Loucy (cell line): ENCODE measurements around the gene ANAPC15.
A peak's percentile ranks its signal among the peaks of the same experiment; 100 is the strongest.

ENCODE experiments used
- CTCF ChIP-seq: fragments of 200-600 bp; sonication (generic); conservative IDR thresholded peaks from 2 replicates; pipeline ENCODE4 v1.5.1; 2014; ENCODE audit warnings: mild to moderate bottlenecking, antibody characterized with exemption, low read length
- EZH2phosphoT487 ChIP-seq: fragments of 200-600 bp; IDR thresholded peaks from 2 replicates; pipeline ENCODE4 v1.6.1; 2018; ENCODE audit warnings: antibody characterized with exemption, mild to moderate bottlenecking, moderate library complexity, borderline replicate concordance

- TF ChIP-seq CTCF (peak; percentile 93), EZH2phosphoT487 (no peak)
Measured at GRCh38 chr11:72091292-72091691, 21.2 kb downstream of the ANAPC15 start.
